HG03460 (cell line): ENCODE measurements around the gene DIO3.
"Not testable (repeated sequence)": the region's sequence is repeated elsewhere in the genome, so short reads cannot be mapped to it uniquely, and the experiment has no call there.

Source experiments
- ATAC-seq: cut with Tn5 transposase; IDR thresholded peaks from one replicate; pipeline ENCODE4 v1.9.1; 2021; ENCODE audit not compliant: unreplicated experiment

DIO3 gene

DNA sequence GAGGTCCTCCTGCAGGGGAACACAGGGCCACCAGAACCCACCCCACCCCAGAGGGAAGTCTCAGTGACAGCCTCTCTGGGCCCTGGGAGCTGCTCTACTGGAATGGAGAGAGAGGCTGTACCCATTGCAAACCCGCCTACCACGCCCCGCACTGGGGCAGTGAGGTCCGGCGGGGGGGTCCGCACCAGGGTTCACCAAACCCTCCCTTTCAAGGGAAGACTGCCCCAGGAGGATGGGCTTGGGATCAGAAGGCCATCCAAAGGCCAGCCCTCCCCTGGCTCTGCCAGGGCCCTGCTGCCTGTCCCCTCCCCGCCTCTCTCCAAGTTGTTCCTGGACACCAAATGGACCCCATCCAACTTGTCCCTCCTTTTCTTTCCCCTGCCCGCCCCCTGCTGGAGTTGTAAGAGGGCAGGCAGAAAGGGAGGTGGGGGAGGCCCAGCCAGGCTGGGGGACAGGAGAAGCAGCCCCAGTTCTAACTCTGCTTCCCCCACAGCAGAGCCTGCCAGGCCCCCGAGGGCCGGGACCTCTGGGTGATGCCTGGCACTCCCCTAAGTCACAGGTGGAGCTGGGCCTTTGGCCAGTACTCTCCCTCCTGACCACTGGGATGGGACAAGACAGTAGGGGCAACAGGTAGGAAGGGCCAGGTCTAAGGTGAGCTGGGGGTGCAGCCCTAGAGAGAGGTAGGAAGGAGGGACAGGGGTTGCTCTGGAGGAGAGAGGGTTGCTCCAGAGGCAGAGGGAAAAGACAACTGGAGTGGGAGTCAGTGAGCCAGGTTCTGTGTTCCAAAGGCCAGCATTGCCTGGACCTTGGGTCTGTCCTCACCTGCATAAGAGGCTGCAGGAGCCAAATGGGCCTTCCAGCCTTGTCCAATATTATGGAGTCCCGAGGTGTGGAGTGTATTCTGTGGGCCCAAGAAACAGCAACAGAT lies 3.2 kb upstream of the DIO3 start:
- ATAC-seq: no peak

- no peak for ATAC-seq
These were observed 2.5 kb upstream of the DIO3 start for GRCh38 chr14:101558739-101559240.

DNA sequence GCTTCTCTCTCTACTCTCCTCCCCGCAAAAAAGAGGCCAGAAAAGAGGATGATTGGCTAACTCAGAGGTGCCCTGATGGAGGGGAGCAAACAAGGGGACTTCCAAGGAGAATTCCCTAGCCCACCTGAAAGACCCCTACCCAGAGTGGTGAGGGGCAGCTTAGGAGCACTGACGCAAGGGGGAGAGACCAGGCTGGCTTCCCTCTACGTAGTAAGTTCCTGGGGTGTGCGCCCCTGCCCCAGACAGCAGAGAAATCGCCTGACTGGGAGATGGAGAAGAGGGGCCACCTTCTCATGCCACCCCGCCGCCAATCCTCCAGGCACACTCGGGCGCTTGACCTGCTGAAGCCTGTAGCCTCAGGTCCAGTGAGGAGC lies 2.1 kb upstream of the DIO3 start:
- ATAC-seq: no peak

DNA sequence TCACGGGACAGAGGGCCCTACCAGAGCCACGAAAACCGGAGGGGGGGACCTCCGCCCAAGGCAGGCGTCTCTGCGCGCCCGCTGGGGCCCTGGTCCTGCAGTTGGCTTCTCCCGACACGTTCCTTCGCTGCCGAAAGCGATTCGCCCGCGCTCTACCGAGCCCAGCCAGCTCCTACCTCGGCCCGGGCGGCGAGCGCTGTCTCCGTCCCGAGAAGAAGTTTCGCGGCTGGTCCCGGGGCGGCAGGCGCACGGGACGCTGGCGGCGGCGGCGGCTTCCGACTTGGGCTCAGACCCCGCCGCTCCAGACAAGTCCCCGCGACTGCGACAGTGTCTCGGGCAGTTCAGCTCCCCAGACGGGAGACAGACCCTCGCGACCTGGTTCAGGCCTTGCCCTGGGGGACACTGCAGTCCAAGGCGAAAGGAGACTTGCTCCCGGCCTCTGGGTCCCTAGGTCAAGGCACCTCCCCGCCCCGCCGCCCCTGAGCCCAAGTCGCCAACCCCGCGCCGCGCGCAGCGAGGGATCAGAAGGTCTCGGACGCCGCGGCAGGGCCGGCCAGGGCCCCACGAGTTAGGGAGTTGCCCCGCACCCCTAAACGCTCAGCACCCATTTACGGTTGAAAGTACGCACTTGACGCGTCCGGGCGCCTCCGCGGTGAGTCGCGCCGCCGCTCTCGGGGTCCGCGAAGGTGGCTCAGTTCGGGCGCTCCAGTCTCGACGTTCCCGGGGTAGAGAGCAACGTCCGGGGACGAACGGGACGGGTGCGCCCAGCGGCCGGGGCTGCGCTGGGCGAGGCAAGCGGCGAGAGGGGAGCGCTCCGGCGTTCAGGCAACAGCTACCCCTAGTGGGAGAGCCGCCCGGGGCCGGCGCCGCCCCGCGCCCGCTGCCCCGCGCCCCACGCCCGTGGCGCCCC lies 1.4 kb upstream of the DIO3 start:
- no peak for ATAC-seq

GRCh38 chr14:101560534-101561113 lies 671 bp upstream of the DIO3 start:
- no peak for ATAC-seq

- no peak for ATAC-seq
These were observed 699 bp downstream of the DIO3 start for GRCh38 chr14:101561897-101562490.

DNA sequence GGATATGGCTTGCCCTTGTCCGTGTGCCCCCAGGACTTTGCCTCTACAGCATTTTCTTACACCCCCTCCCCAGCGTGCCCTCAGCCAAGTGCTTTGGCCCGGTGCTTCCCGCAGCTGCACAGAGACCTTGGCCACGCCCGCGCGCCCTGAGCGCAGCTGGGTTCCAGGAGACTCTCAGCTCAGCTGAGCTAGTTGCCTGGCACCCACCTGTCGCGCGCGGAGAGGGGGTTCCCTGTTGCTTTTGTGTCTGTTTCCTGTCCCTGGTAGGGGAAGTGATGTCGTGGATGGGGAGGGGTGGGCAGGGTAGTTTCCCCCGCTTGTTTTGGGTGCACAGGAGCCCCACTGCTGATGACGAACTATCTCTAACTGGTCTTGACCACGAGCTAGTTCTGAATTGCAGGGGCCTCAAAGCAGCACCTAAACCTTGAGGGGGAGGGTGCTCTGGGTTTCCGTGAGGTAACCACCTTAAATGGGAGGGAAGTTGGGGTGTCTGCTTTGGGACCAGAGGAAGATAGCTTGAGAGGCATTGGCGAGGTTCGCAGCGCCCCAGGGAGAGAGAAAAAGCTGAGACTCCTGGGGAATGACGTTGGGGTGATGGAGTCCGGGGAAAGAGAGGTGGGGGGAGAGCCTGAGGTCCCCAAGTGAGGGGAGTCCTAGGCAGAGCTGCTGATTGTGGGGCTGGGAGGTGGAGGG lies 1.5 kb downstream of the DIO3 start:
- ATAC-seq: no peak

- no peak for ATAC-seq
These were observed 2.0 kb downstream of the DIO3 start for GRCh38 chr14:101563352-101563653.

- ATAC-seq: no peak
These were observed 2.6 kb downstream of the DIO3 start for GRCh38 chr14:101563654-101564443.

GRCh38 chr14:101564444-101564776 lies 3.1 kb downstream of the DIO3 start:
- no peak for ATAC-seq

DNA sequence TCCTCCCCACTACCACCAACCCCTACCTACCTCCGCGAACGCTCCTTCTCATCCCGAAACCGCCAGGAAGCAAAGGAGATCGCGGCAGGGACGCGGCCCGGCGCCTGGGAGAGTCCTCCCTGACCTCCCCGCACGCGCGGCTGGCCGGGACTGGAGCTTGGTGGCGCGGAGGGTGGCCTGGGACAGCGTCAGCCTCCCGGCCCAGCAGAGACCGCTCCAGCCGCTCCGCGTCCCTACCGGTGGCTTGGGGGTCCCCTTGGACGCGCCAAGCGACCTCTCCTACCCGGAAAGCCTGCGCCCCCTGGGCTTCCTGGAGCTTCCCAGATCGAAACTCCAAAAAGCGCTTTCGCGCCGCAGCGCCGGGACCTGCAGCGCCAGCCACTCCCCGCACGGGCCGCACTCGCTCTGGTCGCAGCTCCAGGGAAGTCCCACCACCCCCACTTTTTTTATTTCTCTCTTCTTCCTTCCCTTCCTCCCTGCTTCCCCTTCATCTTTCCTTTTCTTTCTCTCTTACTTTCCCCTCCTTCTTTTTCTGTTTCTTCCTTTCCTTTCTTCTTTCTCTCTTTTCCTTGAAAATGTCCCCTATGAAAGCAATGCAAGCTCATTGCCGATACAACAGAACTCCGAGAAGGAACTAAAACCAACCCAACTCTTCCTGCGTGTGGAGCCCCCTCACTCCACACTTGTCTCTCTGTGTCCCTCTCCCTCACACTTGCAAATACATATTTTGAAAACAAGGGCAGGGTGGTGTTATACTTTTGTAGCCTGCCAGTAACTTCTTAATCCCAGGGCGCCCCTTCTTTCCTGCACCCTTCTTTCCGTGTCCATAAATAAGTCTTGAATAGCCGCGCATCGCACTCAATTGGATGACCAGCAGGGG lies 3.8 kb downstream of the DIO3 start:
- no peak for ATAC-seq

- ATAC-seq: no peak
These were observed 6.0 kb downstream of the DIO3 start for GRCh38 chr14:101567252-101567651.

GRCh38 chr14:101571004-101571403 lies 9.7 kb downstream of the DIO3 start:
- no peak for ATAC-seq

DNA sequence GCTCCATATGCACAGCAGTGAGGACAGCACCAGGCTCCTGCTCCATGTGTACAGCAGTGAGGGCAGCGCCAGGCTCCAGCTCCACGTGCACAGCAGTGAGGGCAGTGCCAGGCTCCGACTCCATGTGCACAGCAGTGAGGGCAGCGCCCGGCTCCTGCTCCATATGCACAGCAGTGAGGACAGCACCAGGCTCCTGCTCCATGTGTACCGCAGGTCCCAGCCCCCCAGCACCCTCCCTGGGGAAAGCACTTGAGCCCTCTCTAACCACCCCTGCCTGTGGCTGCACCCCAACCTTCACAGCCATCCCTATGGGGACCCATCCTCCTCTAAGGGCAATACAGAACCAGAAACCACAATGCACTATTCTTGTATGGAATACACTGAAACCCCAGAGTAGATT lies 11.2 kb downstream of the DIO3 start:
- ATAC-seq: not testable (repeated sequence)

- ATAC-seq: no peak
These were observed 12.0 kb downstream of the DIO3 start for GRCh38 chr14:101573289-101573688.

- ATAC-seq: no peak
These were observed 14.3 kb downstream of the DIO3 start for GRCh38 chr14:101575581-101575980.

DNA sequence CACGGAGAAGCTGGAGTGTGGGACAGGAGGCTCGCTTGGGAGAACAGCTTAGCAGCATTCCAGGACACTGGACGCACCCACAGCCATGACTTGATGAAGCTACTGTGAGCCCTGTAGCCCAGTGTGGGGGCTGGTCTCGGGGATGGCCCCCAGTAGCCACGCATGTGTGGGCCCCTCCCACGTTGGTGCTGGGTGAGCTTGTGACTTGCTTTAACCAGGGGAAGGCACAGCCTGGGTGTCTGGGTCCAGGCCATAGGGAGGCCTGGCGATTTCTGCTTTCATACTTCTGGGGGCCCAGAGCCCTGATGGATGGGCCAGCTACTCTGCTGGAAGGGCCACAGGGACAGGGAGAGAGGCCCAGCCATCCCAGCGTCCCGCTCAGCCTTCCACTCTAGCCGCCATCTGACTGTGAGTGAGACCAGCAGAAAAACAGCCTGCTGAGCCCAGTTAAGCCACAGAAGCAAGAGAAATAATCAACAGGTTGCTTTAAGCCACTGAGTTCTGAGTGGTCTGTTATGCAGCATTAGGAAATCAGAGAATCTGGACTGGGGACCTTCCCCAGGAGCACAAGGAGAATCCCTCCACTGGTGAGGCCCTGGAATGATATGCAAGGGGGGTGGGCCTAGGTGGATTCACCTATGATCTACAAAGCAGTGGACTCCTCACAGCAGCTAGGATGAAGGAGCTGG lies 16.1 kb downstream of the DIO3 start:
- ATAC-seq: no peak

GRCh38 chr14:101578489-101578888 lies 17.2 kb downstream of the DIO3 start:
- ATAC-seq: no peak
